Measurements from ENCODE around the gene CREB5.

CREB5 gene

GRCh38 chr7:28435732-28436378 lies 23.5 kb downstream of the CREB5 start:
- no peak for FAIRE-seq

GRCh38 chr7:28440055-28440601 lies 27.8 kb downstream of the CREB5 start:
- FAIRE-seq, result no peak

- FAIRE-seq, result no peak
Measured at GRCh38 chr7:28442540-28443420, 30.5 kb downstream of the CREB5 start.

GRCh38 chr7:28446131-28446530 lies 33.8 kb downstream of the CREB5 start:
- no peak for FAIRE-seq

- FAIRE-seq, result no peak
Measured at GRCh38 chr7:28447071-28447470, 34.8 kb downstream of the CREB5 start.

GRCh38 chr7:28448708-28449107 lies 36.4 kb downstream of the CREB5 start:
- FAIRE-seq, result no peak

GRCh38 chr7:28452681-28453080 lies 40.4 kb downstream of the CREB5 start:
- no peak for FAIRE-seq

- FAIRE-seq, result no peak
Measured at GRCh38 chr7:28455486-28455885, 43.2 kb downstream of the CREB5 start.

GRCh38 chr7:28456044-28456443 lies 43.7 kb downstream of the CREB5 start:
- no peak for FAIRE-seq

GRCh38 chr7:28458732-28459131 lies 46.4 kb downstream of the CREB5 start:
- FAIRE-seq, result no peak

- no peak for FAIRE-seq
Measured at GRCh38 chr7:28459306-28459705, 47.0 kb downstream of the CREB5 start.

GRCh38 chr7:28465697-28466096 lies 53.4 kb downstream of the CREB5 start:
- FAIRE-seq, result no peak

- FAIRE-seq, result no peak
Measured at GRCh38 chr7:28466341-28466740, 54.0 kb downstream of the CREB5 start.

GRCh38 chr7:28466885-28467284 lies 54.6 kb downstream of the CREB5 start:
- FAIRE-seq, result no peak

GRCh38 chr7:28469562-28469961 lies 57.2 kb downstream of the CREB5 start:
- FAIRE-seq, result no peak

- FAIRE-seq, result no peak
Measured at GRCh38 chr7:28470344-28470743, 58.0 kb downstream of the CREB5 start.

- no peak for FAIRE-seq
Measured at GRCh38 chr7:28472332-28472731, 60.0 kb downstream of the CREB5 start.

- FAIRE-seq, result no peak
Measured at GRCh38 chr7:28473571-28474281, 61.4 kb downstream of the CREB5 start.

GRCh38 chr7:28474282-28474638 lies 61.9 kb downstream of the CREB5 start:
- FAIRE-seq, result no peak

- no peak for FAIRE-seq
Measured at GRCh38 chr7:28474640-28475039, 62.3 kb downstream of the CREB5 start.

GRCh38 chr7:28477041-28477442 lies 64.7 kb downstream of the CREB5 start:
- no peak for FAIRE-seq

- FAIRE-seq, result no peak
Measured at GRCh38 chr7:28478656-28479055, 66.3 kb downstream of the CREB5 start.

- FAIRE-seq, result no peak
Measured at GRCh38 chr7:28479507-28479947, 67.2 kb downstream of the CREB5 start.

Data from islet of Langerhans (tissue), 1 donor.